Measurements from ENCODE around the gene RAB30. TPM values are rescaled to one million over a fixed set of nuclear protein-coding genes. Genes with fewer than 3 reads are reported as not detected.

Gene RAB30
- total and polyA plus RNA-seq, 9 of the 15 experiments (the other 6 are each of a cell fraction or from before 2014, with no cell fraction given), result 0.29 to 1.3 (median 1.0) TPM

DNA sequence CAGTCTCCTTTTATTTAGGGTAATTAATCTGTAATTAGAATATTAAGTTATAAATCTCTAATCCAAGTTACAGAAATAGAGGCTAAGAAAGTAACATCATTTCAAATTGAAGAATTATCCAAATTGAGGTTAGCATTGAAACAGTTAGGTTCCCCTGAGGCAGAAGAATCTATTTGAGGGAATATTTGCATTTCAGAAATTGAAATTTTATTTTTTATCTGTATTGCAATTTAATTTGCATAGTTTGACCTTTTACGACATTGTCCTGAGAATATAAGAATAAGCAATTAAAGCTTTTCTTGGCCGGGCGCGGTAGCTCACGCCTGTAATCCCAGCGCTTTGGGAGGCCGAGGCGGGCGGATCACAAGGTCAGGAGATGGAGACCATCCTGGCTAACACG lies 142.6 kb downstream of the RAB30 start (continued):
- TF ChIP-seq ZNF609 (CRISPR knock-in tag; IDR thresholded peaks at IDR 0.05; ENCODE audit: borderline replicate concordance) (no peak), PCBP1 (IDR thresholded peaks at IDR 0.05; ENCODE audit: low read depth, low read length, poor library complexity, severe bottlenecking) (no peak)

GRCh38 chr11:82927264-82927880 lies 144.3 kb downstream of the RAB30 start:
- POLR2A ChIA-PET, result interaction anchor here (0.9 kb wide), 1 partner anchor 93 kb away, joined by 3 read pairs; no protein-coding TSS in a partner anchor
- Histone ChIP-seq H3K9ac (ENCODE audit: insufficient read depth in 1 of 2, low read depth in 2 of 2, low read length in 2 of 2) (no peak overlapping the region), H3K9me3 (replicated peaks; ENCODE audit: control insufficient read depth, insufficient read depth, low read depth, low read length) (no peaks in the 10 kb centered on the region), H3K27ac (ENCODE audit: extremely low read depth, low read depth, low read length) (no peak overlapping the region), H3K27me3 (ENCODE audit: control insufficient read depth in 2 of 2, insufficient read depth in 2 of 2, low read length in 2 of 2) (no peaks in the 10 kb centered on the region), H3K4me1 (replicated peaks in 1 of 2; ENCODE audit: control insufficient read depth in 2 of 2, insufficient read depth in 2 of 2, low read length in 2 of 2) (peaks cover 0 to 6% of the 10 kb centered on the region in 2 experiments; a peak in 2 of 5 replicates), H3K79me2 (ENCODE audit: control insufficient read depth, insufficient read depth, low read length) (no peaks in the 10 kb centered on the region), H4K20me1 (replicated peaks; ENCODE audit: control insufficient read depth, insufficient read depth, low read length) (no peaks in the 10 kb centered on the region), H3K9me1 (ENCODE audit: control insufficient read depth, insufficient read depth, low read length) (no peaks in the 10 kb centered on the region), H2AFZ (ENCODE audit: low read depth, low read length) (no peak overlapping the region), H3K36me3 (ENCODE audit: control insufficient read depth, insufficient read depth, low read length) (peaks cover 60% of the 10 kb centered on the region), H3K4me2 (ENCODE audit: insufficient read depth, low read length) (no peak overlapping the region), H3K4me3 (no peak overlapping the region)
- intact Hi-C loops (cut with micrococcal nuclease) (loop anchor here (2.0 kb wide), 2 partner anchors 61 to 209 kb away; no protein-coding TSS in a partner anchor), in situ Hi-C loops (cut with MboI) (no loop called here)
- DNase-seq (ENCODE audit: extremely low read depth in 1 of 4, low spot score in 3 of 4) (peak; percentile 47 to 62 (median 51)), FAIRE-seq (peak; percentile 78), ATAC-seq (peak; percentile 88)
- CTCF ChIA-PET (ENCODE audit: low intra/inter-chr PET ratio), result interaction anchor here (1.0 to 1.3 kb wide), 2 partner anchors 22 to 322 kb away, joined by 3 to 5 read pairs; no protein-coding TSS in a partner anchor
- BruUV-seq (replicated peaks), result no TSS peak
- TF ChIP-seq SP2 (IDR thresholded peaks at IDR 0.05; ENCODE audit: extremely low read depth, low read depth, low read length, poor library complexity, severe bottlenecking), result no peak
- TF ChIP-seq, protein P1, sequence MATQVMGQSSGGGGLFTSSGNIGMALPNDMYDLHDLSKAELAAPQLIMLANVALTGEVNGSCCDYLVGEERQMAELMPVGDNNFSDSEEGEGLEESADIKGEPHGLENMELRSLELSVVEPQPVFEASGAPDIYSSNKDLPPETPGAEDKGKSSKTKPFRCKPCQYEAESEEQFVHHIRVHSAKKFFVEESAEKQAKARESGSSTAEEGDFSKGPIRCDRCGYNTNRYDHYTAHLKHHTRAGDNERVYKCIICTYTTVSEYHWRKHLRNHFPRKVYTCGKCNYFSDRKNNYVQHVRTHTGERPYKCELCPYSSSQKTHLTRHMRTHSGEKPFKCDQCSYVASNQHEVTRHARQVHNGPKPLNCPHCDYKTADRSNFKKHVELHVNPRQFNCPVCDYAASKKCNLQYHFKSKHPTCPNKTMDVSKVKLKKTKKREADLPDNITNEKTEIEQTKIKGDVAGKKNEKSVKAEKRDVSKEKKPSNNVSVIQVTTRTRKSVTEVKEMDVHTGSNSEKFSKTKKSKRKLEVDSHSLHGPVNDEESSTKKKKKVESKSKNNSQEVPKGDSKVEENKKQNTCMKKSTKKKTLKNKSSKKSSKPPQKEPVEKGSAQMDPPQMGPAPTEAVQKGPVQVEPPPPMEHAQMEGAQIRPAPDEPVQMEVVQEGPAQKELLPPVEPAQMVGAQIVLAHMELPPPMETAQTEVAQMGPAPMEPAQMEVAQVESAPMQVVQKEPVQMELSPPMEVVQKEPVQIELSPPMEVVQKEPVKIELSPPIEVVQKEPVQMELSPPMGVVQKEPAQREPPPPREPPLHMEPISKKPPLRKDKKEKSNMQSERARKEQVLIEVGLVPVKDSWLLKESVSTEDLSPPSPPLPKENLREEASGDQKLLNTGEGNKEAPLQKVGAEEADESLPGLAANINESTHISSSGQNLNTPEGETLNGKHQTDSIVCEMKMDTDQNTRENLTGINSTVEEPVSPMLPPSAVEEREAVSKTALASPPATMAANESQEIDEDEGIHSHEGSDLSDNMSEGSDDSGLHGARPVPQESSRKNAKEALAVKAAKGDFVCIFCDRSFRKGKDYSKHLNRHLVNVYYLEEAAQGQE (IDR thresholded peaks at IDR 0.05; ENCODE audit: borderline replicate concordance), result peak; percentile 73
- TF ChIP-seq, protein P1 (CRISPR knock-in tag; IDR thresholded peaks at IDR 0.05; ENCODE audit: low read depth), result no peak
- 0 out of 2 replicates have a peak, but pooled peaks have one; percentile 45 for TF ChIP-seq SMC3 (conservative IDR thresholded peaks at IDR 0.05; ENCODE audit: insufficient read depth, low read depth, low read length)
